BJ (cell line): ENCODE data around the gene LMO1. TPM values are rescaled to one million over a fixed set of nuclear protein-coding genes. Genes with fewer than 3 reads are reported as not detected.

Source experiments
- CTCF ChIA-PET: fragments of 350-600 bp; formaldehyde crosslinking; extraction: SDS; loops from one replicate; lab custom pipeline; 2021; ENCODE audit warnings: antibody characterized with exemption, inconsistent platforms; lab: Yijun Ruan, JAX
- POLR2A ChIA-PET: fragments of 300-600 bp; sonication (Branson Sonifier 250); formaldehyde crosslinking; extraction: SDS; loops from one replicate; lab custom pipeline; 2021; ENCODE audit warnings: antibody characterized with exemption; lab: Charles Lee
- DNase-seq: peaks from one replicate; pipeline ENCODE4 v3.0.0-alpha.2; 2011; ENCODE audit warnings: low read depth
- H3K27me3 ChIP-seq: 2 replicates; pipeline ENCODE4 v1.6.0; 2011; ENCODE audit warnings: low read length; ENCODE audit not compliant: control insufficient read depth, insufficient read depth
- H3K36me3 ChIP-seq: 2 replicates; pipeline ENCODE4 v1.5.1; 2011; ENCODE audit warnings: low read length; ENCODE audit not compliant: control insufficient read depth, insufficient read depth
- H3K4me3 ChIP-seq: 2 replicates; pipeline ENCODE4 v1.5.1; 2011; ENCODE audit warnings: low read depth, mild to moderate bottlenecking, control low read depth, low read length
- CTCF ChIP-seq: IDR thresholded peaks from 2 replicates; pipeline ENCODE4 v1.5.1; 2011; ENCODE audit warnings: low read depth, mild to moderate bottlenecking, control low read depth, inconsistent platforms, low read length, moderate library complexity; ENCODE audit not compliant: insufficient read depth
- polyA plus RNA-seq: library from polyadenylated mRNA; depleted of rRNA; stranded (reverse); fragments of >200 nt; gene quantifications from 2 replicates; pipeline ENCODE4 v1.2.3, GENCODE V29; 2011

The LMO1 gene
- polyA plus RNA-seq, 1 experiment = not detected

- Histone ChIP-seq H3K27me3 (peaks cover 2% of the 10 kb centered on the region; the same call in 1 of the 2 replicates), H3K4me3 (no peak overlapping the region), H3K36me3 (no peaks in the 10 kb centered on the region)
- TF ChIP-seq CTCF = no peak
- POLR2A ChIA-PET = no interaction called here
- DNase-seq = no peak
- CTCF ChIA-PET = interaction anchor here (1.0 to 6.8 kb wide), 6 partner anchors 9 to 342 kb away, joined by 3 to 55 read pairs (median 4); partner anchors contain the start of gene LMO1
Measured at GRCh38 chr11:8223513-8223900, 40.2 kb downstream of the LMO1 start.

- POLR2A ChIA-PET = no interaction called here
- DNase-seq = no peak
- CTCF ChIA-PET = interaction anchor here (0.9 to 6.8 kb wide), 5 partner anchors 15 to 343 kb away, joined by 3 to 55 read pairs (median 4); partner anchors contain the start of gene LMO1
Measured at GRCh38 chr11:8222820-8223512, 40.7 kb downstream of the LMO1 start.

GRCh38 chr11:8221917-8222495 is 41.7 kb downstream of the LMO1 start:
- Histone ChIP-seq H3K4me3 (no peak overlapping the region), H3K27me3 (peaks cover 2% of the 10 kb centered on the region; the same call in 1 of the 2 replicates), H3K36me3 (no peaks in the 10 kb centered on the region)
- ChIA-PET CTCF (interaction anchor here (0.9 to 6.8 kb wide), 5 partner anchors 20 to 344 kb away, joined by 3 to 55 read pairs (median 4); partner anchors contain the start of gene LMO1), POLR2A (no interaction called here)
- TF ChIP-seq CTCF = no peak
- DNase-seq = no peak

More at GRCh38 chr11:8222820-8223512, 40.7 kb downstream of the LMO1 start:
- H3K36me3 ChIP-seq = no peaks in the 10 kb centered on the region
- no peak for TF ChIP-seq CTCF
- H3K4me3 ChIP-seq = no peak overlapping the region
- peaks cover 2% of the 10 kb centered on the region; the same call in 1 of the 2 replicates for H3K27me3 ChIP-seq

- peaks cover 4% of the 10 kb centered on the region; the same call in 1 of the 2 replicates for H3K27me3 ChIP-seq
- no peak for DNase-seq
- POLR2A ChIA-PET = interaction anchor here (0.5 kb wide), 1 partner anchor 94 kb away, joined by 4 read pairs; no protein-coding TSS in a partner anchor
- no peak overlapping the region for H3K4me3 ChIP-seq
- H3K36me3 ChIP-seq = no peaks in the 10 kb centered on the region
- CTCF ChIA-PET = interaction anchor here (1.0 to 6.8 kb wide), 7 partner anchors 11 to 345 kb away, joined by 3 to 55 read pairs (median 3); partner anchors contain the start of gene LMO1
- no peak for TF ChIP-seq CTCF
Measured at GRCh38 chr11:8221046-8221723, 42.5 kb downstream of the LMO1 start.
